ENCODE measurements around the gene KCNK17. TPM values are rescaled to one million over a fixed set of nuclear protein-coding genes. Genes with fewer than 3 reads are reported as not detected.

KCNK17 gene, protein sequence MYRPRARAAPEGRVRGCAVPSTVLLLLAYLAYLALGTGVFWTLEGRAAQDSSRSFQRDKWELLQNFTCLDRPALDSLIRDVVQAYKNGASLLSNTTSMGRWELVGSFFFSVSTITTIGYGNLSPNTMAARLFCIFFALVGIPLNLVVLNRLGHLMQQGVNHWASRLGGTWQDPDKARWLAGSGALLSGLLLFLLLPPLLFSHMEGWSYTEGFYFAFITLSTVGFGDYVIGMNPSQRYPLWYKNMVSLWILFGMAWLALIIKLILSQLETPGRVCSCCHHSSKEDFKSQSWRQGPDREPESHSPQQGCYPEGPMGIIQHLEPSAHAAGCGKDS
- not detected in 2 replicates for total RNA-seq

DNA sequence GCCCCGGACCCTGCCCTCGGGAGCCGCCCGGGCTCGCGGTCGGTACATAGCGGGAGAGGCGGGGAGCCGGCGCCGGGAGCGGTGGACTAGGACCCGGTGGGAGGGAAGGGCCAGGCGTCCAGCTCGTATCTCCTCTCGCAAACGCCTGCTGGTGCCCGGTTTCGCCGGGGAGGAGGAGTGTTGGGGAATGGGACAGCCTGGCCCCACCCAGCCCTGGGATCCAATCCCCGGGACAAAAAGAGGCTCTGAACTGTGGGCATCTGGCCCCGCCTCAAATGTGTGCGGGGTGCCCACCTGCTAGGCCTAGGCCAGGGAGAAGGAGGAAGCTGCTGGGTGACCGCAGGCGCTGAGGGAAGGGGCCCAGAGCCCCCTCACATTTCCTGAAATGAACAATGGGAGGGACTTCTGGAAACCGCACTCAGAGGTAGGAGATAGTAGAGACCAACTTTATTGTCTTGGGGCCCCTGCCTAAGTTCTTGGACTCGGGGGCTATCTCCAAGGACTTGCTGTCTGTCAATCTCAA is at the start of gene KCNK17:
TSS of gene KCNK17 (minus strand) at position 147 of the 523 bp plus-strand sequence. CDS start at position 48, 99 bp downstream.
- no peak for DNase-seq (ENCODE audit: low read depth in 2 of 2)

DNA sequence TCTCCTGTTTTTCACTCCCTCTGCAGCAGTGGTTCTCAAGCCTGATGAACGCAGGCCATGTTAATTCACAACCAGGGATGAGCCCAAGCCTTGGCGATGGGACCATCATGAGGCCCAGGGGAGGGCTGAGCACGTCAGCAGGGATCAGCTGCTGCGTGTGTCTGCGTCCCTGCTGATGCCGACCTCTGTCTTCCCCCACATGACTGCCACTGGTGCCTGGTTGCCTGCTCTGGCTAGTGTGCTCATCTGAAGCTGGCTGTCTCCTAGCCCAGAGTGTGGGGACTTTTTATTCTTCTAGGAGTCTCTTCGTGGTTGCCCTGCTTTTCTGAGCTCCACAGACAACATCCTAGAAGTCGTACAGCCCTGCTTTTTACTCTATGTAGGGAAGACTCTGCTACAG is 49.1 kb upstream of the KCNK17 start:
- DNase-seq (ENCODE audit: low read depth in 2 of 2): no peak

DNA sequence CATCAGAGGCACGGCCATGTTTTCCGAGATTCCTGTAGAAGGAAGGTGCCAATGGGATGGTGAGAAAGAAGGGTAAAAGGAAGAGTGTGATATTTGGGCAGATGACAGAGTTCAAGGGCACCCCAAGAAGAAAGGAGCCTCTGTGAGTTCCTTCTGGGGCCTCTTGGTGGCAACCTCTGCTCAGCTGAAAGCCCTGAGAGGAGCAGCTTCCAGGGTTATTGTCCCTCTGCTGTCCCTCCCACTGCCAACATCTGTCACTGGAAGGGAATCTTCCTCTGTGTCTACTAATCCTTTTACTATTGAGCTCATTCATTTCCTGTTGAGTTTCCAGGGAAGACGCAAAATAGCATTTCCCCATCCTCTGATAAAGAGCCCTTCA is 48.3 kb upstream of the KCNK17 start:
- DNase-seq (ENCODE audit: low read depth in 2 of 2): no peak

DNA sequence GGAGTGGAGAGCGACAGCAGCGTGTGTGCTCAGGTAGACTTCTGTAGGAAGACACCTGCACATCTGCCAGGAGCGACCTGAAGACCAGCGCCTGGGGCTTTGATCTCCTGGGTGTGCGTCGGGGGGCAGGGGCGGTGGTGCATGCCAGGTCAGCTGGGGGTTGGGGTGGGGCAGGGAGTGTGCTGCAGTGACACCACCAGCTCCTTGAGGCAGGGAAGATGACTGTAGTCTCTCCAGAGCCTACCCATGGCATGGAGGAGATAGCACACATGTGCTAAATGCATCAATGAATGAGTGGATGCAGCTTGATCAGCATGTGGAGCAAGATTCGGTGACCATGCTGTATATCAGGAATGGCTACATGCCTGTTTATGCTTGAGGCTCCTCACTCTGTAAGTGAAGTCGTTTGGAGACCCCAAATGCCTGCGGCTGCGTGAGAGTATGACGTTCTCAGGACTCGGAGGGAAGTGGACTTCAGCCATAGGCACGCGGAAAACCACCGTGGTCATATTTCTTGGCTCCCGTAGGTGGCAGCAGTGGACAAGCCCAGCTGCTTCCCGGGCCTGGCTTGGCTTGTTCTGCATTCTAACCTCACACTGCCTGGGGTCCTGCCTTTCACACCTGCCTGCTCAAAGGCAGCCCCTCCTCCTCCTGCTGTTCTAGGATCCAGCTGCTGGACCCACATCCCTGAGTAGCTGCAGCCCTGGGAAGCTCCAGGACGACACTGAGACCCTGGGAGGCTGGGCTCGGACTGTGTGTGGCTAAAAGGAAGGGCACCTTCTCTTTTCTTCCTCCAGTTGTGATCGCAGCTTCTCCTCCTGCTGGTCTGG is 47.7 kb upstream of the KCNK17 start:
- DNase-seq (ENCODE audit: low read depth in 2 of 2): peak; percentile 71 to 73

DNA sequence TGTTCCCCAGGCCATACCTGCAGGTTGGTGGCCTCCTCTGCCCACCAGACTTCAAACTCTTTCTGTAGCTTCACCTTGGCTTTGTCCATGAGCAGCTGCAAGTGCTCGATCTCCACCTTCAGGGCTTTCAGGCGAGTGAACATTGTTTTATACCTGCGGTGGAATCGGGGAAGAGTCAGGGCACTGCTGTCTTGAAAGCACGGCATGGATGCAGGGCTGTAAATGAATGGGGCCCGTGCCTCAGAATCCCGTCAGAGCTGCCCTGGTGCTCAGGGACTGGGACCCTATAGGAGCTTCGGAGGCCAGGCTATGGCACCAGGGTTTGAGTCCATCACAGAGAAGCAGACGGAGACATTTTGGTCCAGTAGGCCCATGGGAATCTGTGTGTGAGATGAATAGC is 46.2 kb upstream of the KCNK17 start:
- DNase-seq (ENCODE audit: low read depth in 2 of 2): no peak

DNA sequence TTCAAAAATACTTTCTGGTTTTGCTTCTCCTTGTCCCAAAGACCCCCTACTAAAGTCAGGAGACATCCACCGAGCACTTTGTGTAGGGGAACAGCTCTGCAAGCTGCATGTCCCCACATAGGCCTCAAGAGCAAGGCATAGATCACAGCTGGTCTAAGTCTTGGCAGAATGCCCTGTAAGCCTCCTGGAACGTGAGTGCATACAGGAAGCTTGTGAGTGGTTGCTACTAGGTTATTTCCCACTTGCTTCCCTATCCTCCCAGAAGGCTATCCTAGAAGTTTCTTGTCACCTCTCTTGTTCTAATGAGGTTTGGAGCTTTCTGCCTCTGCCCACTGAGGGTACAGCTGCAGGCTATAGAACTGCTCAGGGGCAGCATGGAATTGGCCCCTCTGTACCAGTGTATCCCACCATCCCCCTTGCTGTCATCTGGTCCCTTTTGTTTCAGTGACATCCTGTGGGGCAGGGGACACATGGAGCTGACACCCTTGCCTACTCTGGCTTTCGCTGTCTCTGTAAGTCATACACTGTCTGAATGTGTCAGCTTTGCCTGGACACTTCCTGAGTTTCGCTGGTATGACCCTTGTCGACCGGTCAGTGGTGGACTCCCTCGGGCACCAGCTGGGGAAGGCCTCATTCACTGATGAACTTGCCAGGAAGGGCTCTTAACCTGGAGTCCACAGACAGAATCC is 43.9 kb upstream of the KCNK17 start:
- peak; percentile 56 to 86 for DNase-seq (ENCODE audit: low read depth in 2 of 2)

DNA sequence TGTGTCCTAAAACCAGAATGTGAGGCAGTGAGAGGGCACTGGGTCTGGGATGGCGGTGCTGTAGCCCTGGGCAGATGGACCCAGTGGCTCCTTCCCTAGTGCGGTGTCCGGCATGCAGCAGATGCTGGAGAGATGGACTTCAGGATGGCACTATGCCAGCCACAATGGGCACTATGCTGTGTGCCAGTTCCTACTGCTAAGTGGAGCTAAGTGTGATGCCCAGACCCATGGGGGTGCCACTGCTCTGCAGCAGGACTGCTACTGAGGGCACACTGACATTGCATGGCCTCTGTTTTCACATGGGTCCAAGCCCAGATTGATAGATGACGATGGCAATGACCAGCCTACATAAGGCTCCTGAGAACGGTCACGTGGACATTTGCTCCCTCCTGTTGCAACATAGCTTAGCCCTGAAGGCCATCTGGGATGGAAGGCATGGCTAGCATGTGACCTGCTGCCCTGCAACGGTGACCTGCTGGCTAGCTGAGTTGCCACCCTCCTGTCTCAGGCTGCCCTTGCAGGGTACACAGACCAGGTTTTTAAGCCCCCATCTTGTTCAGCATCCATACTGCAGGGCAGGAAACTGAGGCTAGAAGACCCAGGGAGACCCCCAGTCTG is 39.6 kb upstream of the KCNK17 start:
- DNase-seq (ENCODE audit: low read depth in 2 of 2): no peak

DNA sequence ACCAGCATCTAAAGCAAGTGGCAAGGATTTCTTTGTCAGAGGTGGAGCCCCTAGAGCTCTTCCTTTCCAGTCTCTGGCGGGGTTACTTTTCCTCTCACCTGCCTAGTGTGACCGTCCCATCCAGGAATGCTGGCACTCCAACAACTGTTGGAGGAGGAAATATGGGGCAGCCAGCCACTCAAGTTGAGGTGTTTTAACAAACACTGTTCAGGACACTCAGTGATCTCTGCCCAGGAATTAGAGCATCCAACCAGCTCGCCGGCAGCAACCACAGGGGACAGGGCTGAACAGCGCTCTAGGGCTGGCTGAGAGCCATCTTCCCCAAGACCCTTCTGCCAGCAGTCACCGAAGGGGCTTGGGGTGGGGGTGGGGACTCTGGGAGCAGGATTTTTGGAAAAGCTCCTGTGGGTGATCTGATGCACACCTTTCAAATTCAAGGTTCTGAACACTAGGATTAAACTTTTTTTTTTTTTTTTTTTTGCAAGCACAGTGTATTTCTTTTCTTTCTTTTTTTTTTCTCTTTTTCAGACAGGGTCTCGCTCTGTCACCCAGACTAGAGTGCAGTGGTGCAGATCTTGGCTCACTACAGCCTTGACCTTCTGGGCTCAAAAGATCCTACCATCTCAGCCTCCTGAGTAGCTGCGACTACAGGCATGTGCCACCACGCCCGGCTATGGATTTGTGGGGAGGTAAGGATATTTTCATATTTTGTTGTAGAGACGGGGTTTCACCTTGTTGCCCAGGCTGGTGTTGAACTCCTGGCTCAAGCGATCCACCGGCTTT is 36.7 kb upstream of the KCNK17 start:
- no peak for DNase-seq (ENCODE audit: low read depth in 2 of 2)

DNA sequence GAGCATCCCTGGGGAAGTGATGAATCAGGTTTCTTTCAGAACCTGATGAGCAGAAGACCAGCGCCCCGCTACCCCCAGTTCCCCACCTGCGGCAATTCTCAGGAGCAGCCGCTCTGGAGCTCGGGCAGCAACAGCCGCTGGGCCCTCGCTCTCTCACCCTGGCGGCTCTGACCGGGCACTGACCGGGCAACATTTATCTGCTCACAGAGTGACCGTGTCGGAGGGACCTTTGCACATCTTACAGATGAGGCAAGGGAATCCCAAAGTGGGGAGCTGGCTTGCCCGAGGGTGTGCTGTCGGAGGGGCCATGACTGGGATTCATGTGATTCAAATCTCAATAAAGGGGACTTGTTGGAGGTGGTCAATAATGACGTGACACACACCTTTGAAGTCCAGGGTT is 34.5 kb upstream of the KCNK17 start:
- DNase-seq (ENCODE audit: low read depth in 2 of 2): no peak

DNA sequence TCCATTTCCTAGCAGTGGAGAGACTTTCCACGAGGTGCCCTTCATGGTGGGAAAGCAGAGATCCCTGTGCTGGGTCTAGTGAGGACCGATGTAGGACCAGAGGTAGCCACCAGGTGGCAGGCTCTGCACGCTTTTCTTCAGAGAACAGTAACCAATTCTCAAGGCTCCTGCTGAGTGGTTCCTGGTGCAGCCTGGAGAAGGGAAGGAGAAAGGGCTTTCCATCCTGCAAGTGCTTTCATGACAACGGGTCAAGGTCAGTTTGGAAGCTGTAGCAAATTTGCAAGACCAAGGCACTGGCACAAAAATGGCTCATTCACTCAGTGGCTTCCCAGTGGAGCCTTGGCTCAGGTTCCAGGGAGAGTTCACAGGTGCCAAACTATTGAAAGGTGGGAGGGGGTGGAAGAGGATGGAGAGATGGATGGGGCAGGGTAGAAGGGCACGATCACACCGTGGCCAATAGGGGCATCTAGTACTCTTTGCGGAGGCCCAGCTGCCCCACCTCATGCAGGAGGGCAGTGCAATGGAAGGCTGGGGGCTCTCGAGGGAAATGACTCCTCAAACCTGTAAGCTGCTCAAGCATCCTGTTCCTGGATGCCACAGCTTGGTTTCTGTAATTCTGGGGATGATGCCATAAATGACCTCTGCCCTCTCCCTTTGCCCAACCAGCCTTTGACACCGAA is 33.8 kb upstream of the KCNK17 start:
- DNase-seq (ENCODE audit: low read depth in 2 of 2): peak; percentile 60 to 68

DNA sequence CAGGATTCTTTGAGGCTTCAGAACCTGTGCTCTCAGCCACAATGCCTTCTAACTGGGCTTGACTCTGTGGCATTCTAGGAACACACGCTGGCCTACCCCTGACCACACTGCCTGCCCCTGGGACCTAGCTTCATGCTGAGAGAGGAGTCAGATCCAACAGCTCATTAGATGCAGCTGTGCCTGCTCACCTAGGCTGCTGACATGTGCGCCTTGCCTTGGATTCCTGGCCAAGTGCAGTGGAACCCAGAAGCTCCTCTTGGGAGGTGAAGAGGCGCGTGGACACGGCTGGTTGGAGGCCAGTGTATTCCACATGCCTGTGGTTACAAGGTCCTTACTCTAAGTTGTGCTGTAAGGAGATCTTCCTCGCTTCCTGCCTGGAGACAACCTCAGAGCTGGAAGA is 33.0 kb upstream of the KCNK17 start:
- DNase-seq (ENCODE audit: low read depth in 2 of 2): no peak

DNA sequence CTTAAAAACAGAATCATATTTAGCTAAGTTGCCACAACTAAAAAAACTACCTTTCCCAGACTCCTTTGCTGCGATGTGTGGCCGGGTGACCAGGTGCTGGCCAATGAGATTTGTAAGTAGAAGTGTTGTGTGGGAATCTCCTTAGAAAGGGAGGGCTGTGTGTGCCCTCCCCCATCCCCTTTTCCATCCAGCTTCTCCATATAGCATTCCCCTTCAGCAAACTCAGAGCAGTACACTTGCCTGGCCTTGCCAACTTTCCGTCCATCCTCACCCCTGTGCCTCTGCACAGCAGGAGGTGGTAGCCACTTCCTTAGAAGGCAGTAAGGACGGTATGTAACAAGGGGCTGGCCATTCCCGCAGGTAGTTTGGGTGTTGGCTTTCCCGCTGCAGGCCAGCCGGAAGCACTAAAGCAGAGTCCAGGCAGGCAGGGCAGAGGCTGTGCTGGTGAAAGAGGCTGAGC is 30.6 kb upstream of the KCNK17 start:
- DNase-seq (ENCODE audit: low read depth in 2 of 2): peak in 1 of 2 donors; percentile 18

DNA sequence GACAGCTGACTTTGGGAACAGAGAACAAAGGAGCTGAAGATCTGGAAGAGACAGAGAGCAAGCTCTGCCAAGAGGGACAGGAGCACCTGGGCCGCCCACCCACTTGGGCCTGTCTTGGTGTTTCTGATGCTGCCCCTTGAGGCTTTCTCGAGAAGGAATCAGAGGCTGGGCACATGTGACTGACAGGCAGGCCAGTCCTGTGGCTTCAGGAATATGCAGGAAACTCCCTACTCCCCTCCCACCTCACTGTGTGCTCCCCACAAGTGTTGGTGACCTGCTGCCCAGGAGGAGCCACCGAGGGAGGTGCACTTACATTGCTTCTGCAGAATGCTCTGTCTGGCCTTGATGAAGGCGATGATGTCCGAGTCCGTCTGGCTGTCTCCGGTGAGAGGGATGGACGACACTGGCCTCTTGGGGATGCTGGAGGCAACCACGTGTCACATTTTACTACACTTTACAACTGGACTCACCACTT is 29.2 kb upstream of the KCNK17 start:
- no peak for DNase-seq (ENCODE audit: low read depth in 2 of 2)

DNA sequence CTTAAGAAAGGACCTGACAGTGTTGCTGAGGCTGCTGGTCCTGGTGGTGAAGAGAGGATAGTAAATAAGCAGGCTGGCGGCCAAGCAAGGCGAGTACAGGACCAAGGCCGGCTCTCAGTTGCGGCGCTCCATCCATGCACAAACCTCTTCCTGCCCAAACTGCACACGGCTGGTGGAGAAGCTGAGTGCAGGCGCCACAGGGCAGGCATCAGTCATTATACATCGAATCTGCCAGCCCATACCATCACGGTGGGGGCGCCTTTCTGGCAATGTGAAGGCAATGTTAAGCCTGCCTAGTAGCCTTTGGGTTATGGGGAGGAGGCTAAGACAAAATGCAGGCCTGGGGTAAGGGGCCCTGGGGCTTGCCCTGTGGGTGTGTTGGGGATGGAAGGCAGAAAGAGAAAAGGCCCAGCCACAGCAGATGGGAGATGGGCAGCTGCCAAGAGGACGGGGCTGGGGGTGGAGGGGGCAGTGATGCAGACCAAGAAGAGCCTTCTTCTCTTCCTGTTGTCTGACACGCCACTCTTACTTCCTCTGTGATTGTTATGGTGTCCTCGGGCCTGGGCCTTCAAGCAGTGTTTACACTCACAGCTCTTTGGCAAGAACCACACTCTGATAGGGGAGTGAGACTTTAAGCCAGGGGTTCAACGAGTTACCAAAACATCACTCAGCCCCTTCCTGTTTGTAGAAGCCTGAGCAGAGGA is 28.6 kb upstream of the KCNK17 start:
- no peak for DNase-seq (ENCODE audit: low read depth in 2 of 2)

DNA sequence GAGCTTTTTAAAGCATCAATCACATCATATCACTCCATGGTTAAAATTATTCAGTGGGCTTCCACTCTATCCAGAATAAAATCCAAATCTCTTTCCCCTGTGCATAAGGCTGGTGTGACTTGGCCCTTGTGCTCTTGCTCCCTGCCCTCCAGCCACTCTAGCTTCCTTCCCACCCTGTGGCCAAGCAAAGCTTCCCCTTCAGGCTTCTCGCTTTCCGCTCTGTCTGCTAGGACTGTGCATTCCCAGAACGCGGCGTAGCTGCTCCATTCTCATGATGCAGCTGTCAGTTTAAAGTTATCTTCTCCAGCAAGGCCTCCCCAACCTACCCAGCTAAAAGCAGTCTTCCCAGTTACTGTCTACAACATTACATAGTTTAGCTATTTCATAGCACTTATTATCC is 27.7 kb upstream of the KCNK17 start:
- no peak for DNase-seq (ENCODE audit: low read depth in 2 of 2)

DNA sequence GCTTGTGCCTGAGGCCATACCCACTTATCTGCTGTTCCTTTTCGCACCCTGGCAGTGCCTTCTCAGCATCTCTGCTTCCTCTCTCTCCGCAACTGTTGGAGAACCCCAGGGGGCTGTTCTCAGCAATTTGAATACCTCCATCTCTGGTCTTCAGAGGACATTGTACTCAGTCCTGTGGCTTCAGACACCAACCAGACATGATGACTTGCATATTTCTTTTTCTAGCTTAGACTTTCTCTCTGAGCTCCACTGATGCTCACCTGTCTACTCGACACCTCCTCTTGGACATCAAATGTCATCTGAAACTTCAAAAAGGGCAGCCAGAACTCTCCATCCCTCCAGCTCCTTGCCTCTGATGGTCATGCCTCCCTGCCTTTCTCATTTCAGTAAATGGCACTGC is 27.1 kb upstream of the KCNK17 start:
- no peak for DNase-seq (ENCODE audit: low read depth in 2 of 2)

DNA sequence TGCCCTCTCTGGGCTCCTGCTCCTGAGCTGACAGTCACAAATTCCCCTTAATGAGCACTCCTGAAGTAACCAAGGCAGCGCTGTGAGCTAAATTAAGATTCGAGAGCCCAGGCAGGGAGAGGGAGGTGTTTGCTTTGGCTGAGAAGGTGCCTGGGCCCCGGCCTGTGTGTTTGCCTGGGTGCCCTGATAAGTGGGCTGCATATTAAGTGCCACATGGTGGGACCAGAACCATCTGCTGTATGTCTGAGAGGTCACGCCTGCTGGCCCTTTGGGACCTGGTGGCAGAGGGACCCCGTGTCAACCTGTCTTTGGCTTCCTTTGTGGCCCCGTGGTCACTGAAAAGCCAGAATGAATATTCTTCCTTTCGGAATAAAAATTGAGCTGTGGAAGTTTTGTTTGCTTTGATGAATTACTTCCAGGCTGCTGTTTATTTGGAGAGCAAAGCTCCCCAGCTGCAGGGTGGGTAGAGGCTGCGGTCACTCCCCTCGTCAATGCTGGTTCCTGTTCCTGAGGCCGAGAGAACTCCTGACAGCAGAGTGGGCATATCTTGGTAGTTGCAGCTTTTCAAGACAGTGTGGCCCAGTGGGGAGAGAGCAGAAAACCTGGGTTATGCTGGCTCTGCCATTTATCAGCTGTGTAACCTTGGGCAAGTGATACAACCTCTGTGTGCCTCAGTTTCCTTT is 25.8 kb upstream of the KCNK17 start:
- DNase-seq (ENCODE audit: low read depth in 2 of 2): no peak

DNA sequence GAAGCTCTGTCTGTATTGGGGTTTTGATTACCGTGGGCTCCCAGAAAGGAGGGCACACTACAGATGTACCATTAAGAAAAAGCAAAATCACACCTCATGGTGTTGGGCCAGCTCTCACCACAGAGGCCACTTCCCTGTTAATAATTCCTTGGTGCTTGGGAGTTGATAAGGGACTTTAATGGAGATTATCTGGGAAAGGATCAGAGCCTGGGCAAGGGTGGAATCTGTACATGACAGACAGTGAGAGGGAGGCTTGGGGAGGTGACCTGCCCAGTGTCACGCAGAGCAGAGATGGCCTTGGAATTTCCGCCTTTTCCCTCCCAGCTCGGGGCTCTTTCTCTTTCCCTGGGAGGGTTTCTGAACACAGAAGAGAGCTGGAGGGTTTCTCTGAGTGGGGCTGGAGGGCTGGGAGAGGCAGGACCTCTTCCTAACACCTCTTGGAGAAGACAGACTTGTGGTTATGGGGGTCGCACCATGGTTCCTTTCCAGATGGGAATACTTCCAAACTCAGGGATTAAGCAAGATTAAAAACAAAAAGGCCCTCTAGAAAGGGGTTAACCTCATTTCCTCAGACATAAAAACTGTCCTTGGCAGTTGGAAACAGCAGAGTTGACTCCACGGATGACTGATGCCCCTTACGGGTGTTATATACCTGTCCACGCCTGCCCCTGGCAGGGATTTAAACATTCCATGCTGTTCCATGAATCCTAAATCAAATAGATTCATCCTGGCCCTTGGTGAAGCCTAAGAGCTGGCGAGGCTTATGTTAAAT is 25.1 kb upstream of the KCNK17 start:
- no peak for DNase-seq (ENCODE audit: low read depth in 2 of 2)

Data from lung microvascular endothelial cell (primary cell).